SK-N-MC (cell line): ENCODE results near the gene FSTL4.

Experiments used
- EZH2 ChIP-seq: fragments of 200-600 bp; sonication (generic); IDR thresholded peaks from one replicate; pipeline ENCODE4 v1.6.1; 2017; ENCODE audit warnings: antibody characterized with exemption
- FOXP2 ChIP-seq: optimal IDR thresholded peaks from 2 replicates; pipeline ENCODE3; 2011; ENCODE audit warnings: mild to moderate bottlenecking, moderate library complexity; ENCODE audit not compliant: insufficient read depth; ENCODE audit errors: extremely low read length, control extremely low read depth

DNA sequence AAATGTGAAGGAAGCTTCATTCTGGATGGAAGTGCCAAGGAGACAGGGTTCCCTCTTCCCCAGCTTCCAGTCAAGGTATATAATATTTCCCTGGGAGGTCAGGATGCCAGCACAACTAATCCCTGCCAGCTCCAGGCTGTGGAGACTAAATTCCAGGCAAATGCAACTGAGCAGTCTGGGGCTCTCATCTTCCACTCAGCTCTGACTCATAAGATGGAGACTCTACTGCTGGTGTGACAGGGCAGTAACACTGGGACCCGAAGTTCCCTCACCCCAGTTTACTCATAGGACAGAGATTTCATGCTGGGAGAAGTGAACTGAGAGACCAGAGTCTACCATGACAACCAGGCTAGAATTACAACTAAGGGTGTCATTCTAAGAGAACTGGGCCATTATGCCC lies 235.4 kb downstream of the FSTL4 start:
- no peak for TF ChIP-seq EZH2
- no peak for TF ChIP-seq FOXP2
